Measurements from ENCODE around the gene SLC9C1.

The SLC9C1 gene

GRCh38 chr3:112253301-112253971 is 40.6 kb downstream of the SLC9C1 start:
- TF ChIP-seq CTCF (IDR thresholded peaks at IDR 0.05) = no peak
- Histone ChIP-seq H3K36me3 (no peaks in the 10 kb centered on the region), H3K9me3 (no peaks in the 10 kb centered on the region), H3K4me1 (ENCODE audit: control insufficient read depth in 1 of 2, insufficient read depth in 1 of 2, low read depth in 1 of 2, low read length in 1 of 2) (no peaks in the 10 kb centered on the region), H3K27ac (no peak overlapping the region), H3K27me3 (no peaks in the 10 kb centered on the region), H3K4me3 (ENCODE audit: low read depth in 1 of 2, low read length in 1 of 2) (no peak overlapping the region)

- no peak overlapping the region for H3K27ac ChIP-seq
- no peaks in the 10 kb centered on the region for H3K36me3 ChIP-seq
- no peaks in the 10 kb centered on the region for H3K27me3 ChIP-seq
- no peaks in the 10 kb centered on the region for H3K4me1 ChIP-seq (ENCODE audit: control insufficient read depth in 1 of 2, insufficient read depth in 1 of 2, low read depth in 1 of 2, low read length in 1 of 2)
- H3K9me3 ChIP-seq = no peaks in the 10 kb centered on the region
- no peak for TF ChIP-seq CTCF (IDR thresholded peaks at IDR 0.05)
- H3K4me3 ChIP-seq (ENCODE audit: low read depth in 1 of 2, low read length in 1 of 2) = no peak overlapping the region
Measured at GRCh38 chr3:112247900-112248299, 46.1 kb downstream of the SLC9C1 start.

GRCh38 chr3:112247350-112247749 is 46.7 kb downstream of the SLC9C1 start:
- Histone ChIP-seq H3K4me3 (ENCODE audit: low read depth in 1 of 2, low read length in 1 of 2) (no peak overlapping the region), H3K27ac (no peak overlapping the region), H3K9me3 (no peaks in the 10 kb centered on the region), H3K36me3 (no peaks in the 10 kb centered on the region), H3K4me1 (ENCODE audit: control insufficient read depth in 1 of 2, insufficient read depth in 1 of 2, low read depth in 1 of 2, low read length in 1 of 2) (no peaks in the 10 kb centered on the region), H3K27me3 (no peaks in the 10 kb centered on the region)
- TF ChIP-seq CTCF (IDR thresholded peaks at IDR 0.05) = no peak

- no peaks in the 10 kb centered on the region for H3K27me3 ChIP-seq
- H3K4me3 ChIP-seq (ENCODE audit: low read depth in 1 of 2, low read length in 1 of 2) = no peak overlapping the region
- TF ChIP-seq CTCF (IDR thresholded peaks at IDR 0.05) = no peak
- no peak overlapping the region for H3K27ac ChIP-seq
- no peaks in the 10 kb centered on the region for H3K9me3 ChIP-seq
- no peaks in the 10 kb centered on the region for H3K4me1 ChIP-seq (ENCODE audit: control insufficient read depth in 1 of 2, insufficient read depth in 1 of 2, low read depth in 1 of 2, low read length in 1 of 2)
- H3K36me3 ChIP-seq = no peaks in the 10 kb centered on the region
Measured at GRCh38 chr3:112233083-112233482, 60.9 kb downstream of the SLC9C1 start.

GRCh38 chr3:112231727-112232126 is 62.3 kb downstream of the SLC9C1 start:
- H3K27me3 ChIP-seq = no peaks in the 10 kb centered on the region
- no peaks in the 10 kb centered on the region for H3K9me3 ChIP-seq
- no peak overlapping the region for H3K4me3 ChIP-seq (ENCODE audit: low read depth in 1 of 2, low read length in 1 of 2)
- H3K4me1 ChIP-seq (ENCODE audit: control insufficient read depth in 1 of 2, insufficient read depth in 1 of 2, low read depth in 1 of 2, low read length in 1 of 2) = no peaks in the 10 kb centered on the region
- no peak overlapping the region for H3K27ac ChIP-seq
- H3K36me3 ChIP-seq = no peaks in the 10 kb centered on the region
- no peak for TF ChIP-seq CTCF (IDR thresholded peaks at IDR 0.05)

Data from neutrophil (primary cell).